ENCODE data around the gene MAPRE2.

DNA sequence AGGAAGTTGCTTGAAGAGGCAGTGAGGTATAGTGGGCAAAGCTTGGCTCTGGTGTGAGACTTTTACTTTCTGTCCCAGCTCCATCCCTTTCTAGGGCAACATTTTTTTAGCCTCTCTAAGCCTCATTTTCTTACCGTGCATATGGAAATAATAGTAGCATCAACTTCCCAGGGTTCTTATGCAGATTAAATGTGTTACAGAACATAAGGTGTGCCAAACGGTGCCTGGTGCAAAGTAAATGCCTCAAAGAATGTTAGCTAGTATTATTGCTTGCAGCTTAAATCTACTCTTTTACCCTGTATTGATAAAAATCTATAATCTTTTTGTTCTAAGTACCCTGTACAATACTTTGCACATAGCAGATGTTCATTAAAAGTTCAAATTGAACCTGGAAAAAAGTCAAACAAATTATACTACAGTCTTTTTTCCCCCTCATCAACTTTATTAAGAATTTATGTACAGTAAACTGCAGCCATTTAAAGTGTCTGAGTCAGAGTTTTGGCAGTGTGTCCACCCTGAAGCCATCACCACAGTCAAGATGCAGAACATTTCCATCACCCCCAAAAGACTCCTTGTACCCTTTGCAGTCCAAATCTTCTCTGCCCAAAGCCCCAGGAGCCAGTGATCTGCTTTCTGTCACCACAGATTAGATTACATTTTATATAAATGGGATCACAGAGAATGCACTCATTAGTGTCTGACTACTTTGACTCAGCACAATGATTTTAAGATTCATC is 10.6 kb downstream of the MAPRE2 start:
- TF ChIP-seq, protein P1, sequence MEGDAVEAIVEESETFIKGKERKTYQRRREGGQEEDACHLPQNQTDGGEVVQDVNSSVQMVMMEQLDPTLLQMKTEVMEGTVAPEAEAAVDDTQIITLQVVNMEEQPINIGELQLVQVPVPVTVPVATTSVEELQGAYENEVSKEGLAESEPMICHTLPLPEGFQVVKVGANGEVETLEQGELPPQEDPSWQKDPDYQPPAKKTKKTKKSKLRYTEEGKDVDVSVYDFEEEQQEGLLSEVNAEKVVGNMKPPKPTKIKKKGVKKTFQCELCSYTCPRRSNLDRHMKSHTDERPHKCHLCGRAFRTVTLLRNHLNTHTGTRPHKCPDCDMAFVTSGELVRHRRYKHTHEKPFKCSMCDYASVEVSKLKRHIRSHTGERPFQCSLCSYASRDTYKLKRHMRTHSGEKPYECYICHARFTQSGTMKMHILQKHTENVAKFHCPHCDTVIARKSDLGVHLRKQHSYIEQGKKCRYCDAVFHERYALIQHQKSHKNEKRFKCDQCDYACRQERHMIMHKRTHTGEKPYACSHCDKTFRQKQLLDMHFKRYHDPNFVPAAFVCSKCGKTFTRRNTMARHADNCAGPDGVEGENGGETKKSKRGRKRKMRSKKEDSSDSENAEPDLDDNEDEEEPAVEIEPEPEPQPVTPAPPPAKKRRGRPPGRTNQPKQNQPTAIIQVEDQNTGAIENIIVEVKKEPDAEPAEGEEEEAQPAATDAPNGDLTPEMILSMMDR (conservative IDR thresholded peaks at IDR 0.05 in 1 of 2, IDR thresholded peaks at IDR 0.05 in 1 of 2; ENCODE audit: low read depth in 1 of 2, low read length in 2 of 2), result no peak
- TF ChIP-seq EZH2 (IDR thresholded peaks at IDR 0.05; ENCODE audit: low read length, missing control alignments), result no peak
